HCT116 (cell line): Measurements from ENCODE around the gene COL4A1. TPM values are rescaled to one million over a fixed set of nuclear protein-coding genes. Genes with fewer than 3 reads are reported as not detected.

Experiments used
- ATAC-seq: fragments of 200-7000 bp; cut with Tn5 transposase; 2 replicates; pipeline ENCODE4 v1.9.1; 2020; ENCODE audit warnings: mild to moderate bottlenecking, moderate library complexity
- BruUV-seq: library from RNA; stranded (reverse); fragments of 400-500 nt; replicated peaks from 2 replicates; lab custom pipeline; 2021; lab: Mats Ljungman, UMichigan
- CTCF ChIA-PET: fragments of 300-600 bp; sonication (Branson Sonifier 250); formaldehyde crosslinking; loops from one replicate; lab custom pipeline; 2021; ENCODE audit warnings: antibody characterized with exemption; lab: Charles Lee
- POLR2A ChIA-PET: fragments of 300-600, 350-600 bp; sonication (Branson Sonifier 250); formaldehyde crosslinking; loops from one replicate; lab custom pipeline; 2021; ENCODE audit warnings: antibody characterized with exemption; lab: Charles Lee
- RAD21 ChIA-PET, 2 experiments: fragments of 300-600 bp; sonication (Branson Sonifier 250); formaldehyde crosslinking; loops; one replicate each; lab custom pipeline; 2023; ENCODE audit warnings: low total read pairs in 2 of 2; ENCODE audit not compliant: uncharacterized antibody in 2 of 2, unreplicated experiment in 2 of 2, low non-redundant PET in 1 of 2; lab: Charles Lee
- DNase-seq: peaks from one replicate; pipeline ENCODE4 v3.0.0-alpha.2; 2010; ENCODE audit warnings: low read depth, low spot score
- H2AFZ ChIP-seq: fragments of 200-600 bp; shearing (Covaris generic), sonication (generic); 2 replicates; pipeline ENCODE4 v1.6.1; 2017; ENCODE audit warnings: low read depth, mixed run types, mixed read lengths, antibody characterized with exemption, low read length; ENCODE audit not compliant: poor library complexity, severe bottlenecking
- H3K27ac ChIP-seq: 2 replicates; pipeline ENCODE4 v1.5.1; 2012; ENCODE audit warnings: low read depth, low read length
- H3K27me3 ChIP-seq: fragments of 200-600 bp; sonication (generic); 2 replicates; pipeline ENCODE4 v1.6.1; 2016; ENCODE audit warnings: mixed run types, low read length, mixed read lengths; ENCODE audit not compliant: insufficient read depth
- H3K36me3 ChIP-seq, 2 experiments: fragments of 200-500 bp in 1 of 2; fragments of 200-600 bp in 1 of 2; sonication (Bioruptor generic) in 1 of 2; sonication (generic) in 1 of 2; 2 replicates each; pipeline versions ENCODE4 v1.5.1 to v1.6.1; 2014 to 2016; ENCODE audit warnings: low read length in 2 of 2, inconsistent platforms in 1 of 2, mixed read lengths in 1 of 2, mixed run types in 1 of 2; ENCODE audit not compliant: insufficient read depth in 2 of 2, control insufficient read depth in 1 of 2
- H3K4me1 ChIP-seq, 2 experiments: fragments of 200-600 bp in 1 of 2; sonication (generic) in 1 of 2; 2 replicates each; pipeline versions ENCODE4 v1.5.1 to v1.6.1; 2012 to 2017; ENCODE audit warnings: low read length in 2 of 2, inconsistent platforms in 1 of 2, mild to moderate bottlenecking in 1 of 2, mixed read lengths in 1 of 2, mixed run types in 1 of 2, moderate library complexity in 1 of 2; ENCODE audit not compliant: insufficient read depth in 2 of 2, control insufficient read depth in 1 of 2
- H3K4me2 ChIP-seq: fragments of 200-600 bp; sonication (generic); 2 replicates; pipeline ENCODE4 v1.6.1; 2017; ENCODE audit warnings: mixed run types, low read length, mixed read lengths
- H3K4me3 ChIP-seq, 2 experiments: fragments of 200-600 bp in 1 of 2; sonication (generic) in 1 of 2; replicated peaks in 1 of 2; 2 replicates each; pipeline ENCODE4 v1.5.1; 2011 to 2016; ENCODE audit warnings: low read length in 2 of 2, control low read depth in 1 of 2, low read depth in 1 of 2, mild to moderate bottlenecking in 1 of 2, mixed read lengths in 1 of 2, mixed run types in 1 of 2
- H3K79me2 ChIP-seq: fragments of 200-600 bp; sonication (generic); 2 replicates; pipeline ENCODE4 v1.6.1; 2017; ENCODE audit warnings: mild to moderate bottlenecking, mixed run types, low read length, moderate library complexity, mixed read lengths; ENCODE audit not compliant: insufficient read depth
- H3K9ac ChIP-seq: fragments of 200-600 bp; sonication (generic); 2 replicates; pipeline ENCODE4 v1.6.1; 2016; ENCODE audit warnings: low read length, mixed read lengths
- H3K9me2 ChIP-seq: fragments of 200-600 bp; sonication (generic), shearing (Covaris generic); 2 replicates; pipeline ENCODE4 v1.6.1; 2017; ENCODE audit warnings: mixed run types, mild to moderate bottlenecking, moderate library complexity; ENCODE audit not compliant: insufficient read depth
- H3K9me3 ChIP-seq, 2 experiments: fragments of 200-500 bp in 1 of 2; fragments of 200-600 bp in 1 of 2; sonication (Bioruptor generic) in 1 of 2; sonication (generic) in 1 of 2; 2 replicates each; pipeline ENCODE4 v1.6.1; 2014 to 2017; ENCODE audit warnings: low read length in 2 of 2, mixed read lengths in 2 of 2, inconsistent platforms in 1 of 2, low read depth in 1 of 2, mild to moderate bottlenecking in 1 of 2, mixed run types in 1 of 2, moderate library complexity in 1 of 2; ENCODE audit not compliant: control insufficient read depth in 1 of 2, insufficient read depth in 1 of 2
- H4K20me1 ChIP-seq: fragments of 200-600 bp; sonication (generic), shearing (Covaris generic); 2 replicates; pipeline ENCODE4 v1.6.1; 2017; ENCODE audit warnings: mixed run types, mild to moderate bottlenecking, moderate library complexity; ENCODE audit not compliant: insufficient read depth
- EGR1 ChIP-seq: IDR thresholded peaks from 2 replicates; pipeline ENCODE4 v1.6.1; 2012; ENCODE audit warnings: low read depth
- POLR2AphosphoS5 ChIP-seq: IDR thresholded peaks from 2 replicates; pipeline ENCODE4 v1.6.1; 2011; ENCODE audit warnings: mild to moderate bottlenecking, low read depth, low read length, moderate library complexity
- RAD21 ChIP-seq: IDR thresholded peaks from 2 replicates; pipeline ENCODE4 v1.6.1; 2012; ENCODE audit warnings: low read depth, mild to moderate bottlenecking
- REST ChIP-seq: IDR thresholded peaks from 2 replicates; pipeline ENCODE4 v1.6.1; 2012; ENCODE audit warnings: low read depth
- SIN3A ChIP-seq: IDR thresholded peaks from 2 replicates; pipeline ENCODE4 v1.6.1; 2012; ENCODE audit warnings: low read depth
- SP1 ChIP-seq: IDR thresholded peaks from 2 replicates; pipeline ENCODE4 v1.6.1; 2012; ENCODE audit warnings: low read depth
- SRF ChIP-seq: IDR thresholded peaks from 2 replicates; pipeline ENCODE4 v1.6.1; 2012; ENCODE audit warnings: low read depth
- ZFX ChIP-seq: fragments of 450-650 bp; IDR thresholded peaks from 2 replicates; pipeline ENCODE4 v1.6.1; 2017
- intact Hi-C: fragments of 100-400 bp; cut with micrococcal nuclease; formaldehyde crosslinking; loops from 2 replicates; pipeline ENCODE4 v1.10.0; 2022
- total RNA-seq: library from RNA; stranded (reverse); gene quantifications from one replicate; pipeline ENCODE4 v1.2.1, GENCODE V29; 2021; ENCODE audit not compliant: unreplicated experiment

The COL4A1 gene
- total RNA-seq, 1 experiment from 2014 or later, result 0.57 TPM

GRCh38 chr13:110330491-110331011, 23.6 kb upstream of the COL4A1 start:
- no TSS peak for BruUV-seq
- no peaks in the 10 kb centered on the region; a peak in 1 of 4 replicates for H3K4me1 ChIP-seq
- H2AFZ ChIP-seq, result no peak overlapping the region
- H3K36me3 ChIP-seq, result no peaks in the 10 kb centered on the region
- H3K9me3 ChIP-seq, result no peaks in the 10 kb centered on the region
- H3K27ac ChIP-seq, result no peak overlapping the region
- no peak overlapping the region for H3K4me3 ChIP-seq
- no peaks in the 10 kb centered on the region for H3K9me2 ChIP-seq
- peaks cover under 1% of the 10 kb centered on the region; the same call in 1 of the 2 replicates for H3K27me3 ChIP-seq
- POLR2A ChIA-PET, result no interaction called here
- H3K9ac ChIP-seq, result no peak overlapping the region
- no peak overlapping the region for H3K4me2 ChIP-seq
- TF ChIP-seq REST, result no peak
- RAD21 ChIA-PET, result no interaction called here
- CTCF ChIA-PET, result no interaction called here
- no peak for ATAC-seq
- no peaks in the 10 kb centered on the region for H4K20me1 ChIP-seq
- no peaks in the 10 kb centered on the region for H3K79me2 ChIP-seq
- no peak for DNase-seq
- intact Hi-C loops, result no loop called here

GRCh38 chr13:110329798-110330461, 23.0 kb upstream of the COL4A1 start:
- H3K27ac ChIP-seq, result no peak overlapping the region
- H3K4me2 ChIP-seq, result no peak overlapping the region
- no peak overlapping the region for H2AFZ ChIP-seq
- no peaks in the 10 kb centered on the region for H3K36me3 ChIP-seq
- H4K20me1 ChIP-seq, result no peaks in the 10 kb centered on the region
- no peak for ATAC-seq
- no peaks in the 10 kb centered on the region for H3K9me3 ChIP-seq
- intact Hi-C loops, result no loop called here
- no TSS peak for BruUV-seq
- H3K4me1 ChIP-seq, result no peaks in the 10 kb centered on the region; a peak in 1 of 4 replicates
- no peak for DNase-seq
- peaks cover 6% of the 10 kb centered on the region; the same call in 1 of the 2 replicates for H3K27me3 ChIP-seq
- TF ChIP-seq ZFX, result no peak
- TF ChIP-seq RAD21, result no peak
- no peak for TF ChIP-seq POLR2AphosphoS5
- TF ChIP-seq REST, result no peak
- TF ChIP-seq SRF, result no peak
- no peak for TF ChIP-seq SIN3A
- TF ChIP-seq SP1, result no peak
- TF ChIP-seq EGR1, result no peak
- TF ChIP-seq, all 23 proteins: peak for 0
- no peaks in the 10 kb centered on the region for H3K79me2 ChIP-seq
- ChIA-PET POLR2A (no interaction called here), RAD21 (no interaction called here), CTCF (no interaction called here)
- H3K9ac ChIP-seq, result no peak overlapping the region
- no peak overlapping the region for H3K4me3 ChIP-seq
- H3K9me2 ChIP-seq, result no peaks in the 10 kb centered on the region
